ENCODE data around the gene LIFR.

GRCh38 chr5:38469707-38470267 is 86.7 kb downstream of the LIFR start:
- TF ChIP-seq CTCF (IDR thresholded peaks at IDR 0.05) = no peak
- TF ChIP-seq POLR2A (IDR thresholded peaks at IDR 0.05) = no peak
